22Rv1 (cell line): Measurements from ENCODE around the gene TCL1A.

Source experiments
- CTCF ChIP-seq: fragments of 450-650 bp; IDR thresholded peaks from 2 replicates; pipeline ENCODE4 v1.5.1; 2017; ENCODE audit warnings: mild to moderate bottlenecking
- ZFX ChIP-seq: fragments of 450-650 bp; IDR thresholded peaks from 2 replicates; pipeline ENCODE4 v1.6.1; 2017; ENCODE audit warnings: antibody characterized with exemption, borderline replicate concordance

GRCh38 chr14:95662376-95663186 lies 51.3 kb downstream of the TCL1A start:
- TF ChIP-seq CTCF (no peak), ZFX (no peak)
